Measurements from ENCODE around the gene GKN2. TPM values are rescaled to one million over a fixed set of nuclear protein-coding genes. Genes with fewer than 3 reads are reported as not detected.

The GKN2 gene
- total and polyA plus RNA-seq, 9 of the 15 experiments (the other 6 are each of a cell fraction or from before 2014, with no cell fraction given): not detected

DNA sequence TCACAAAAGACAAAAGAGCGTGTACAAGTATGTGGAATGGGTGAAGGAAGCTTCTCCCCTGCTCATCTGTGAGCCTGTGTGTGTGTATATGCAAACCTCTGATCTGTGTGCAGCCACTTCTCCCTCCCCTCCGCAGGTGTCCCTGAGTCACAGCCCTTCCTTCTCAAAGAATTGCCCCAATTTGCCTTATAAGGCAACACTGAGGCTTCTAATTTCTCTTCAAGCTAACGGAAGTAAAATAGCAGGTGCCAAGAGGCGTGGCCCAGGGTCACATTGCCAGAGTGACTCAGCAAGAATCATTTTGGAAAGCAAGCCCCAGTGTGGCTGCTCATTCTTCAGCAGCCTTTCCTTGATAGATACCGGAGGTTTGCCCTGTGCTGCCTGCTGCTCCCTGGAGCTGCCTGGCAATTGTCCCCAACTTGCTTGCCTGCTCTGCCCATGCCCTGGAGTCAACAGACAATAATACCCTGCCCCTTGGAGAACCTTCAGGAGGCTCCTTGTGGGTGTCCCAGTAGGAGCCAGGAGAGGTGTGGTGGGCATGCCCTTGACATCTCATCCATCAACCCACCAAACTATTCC lies 44.2 kb downstream of the GKN2 start (continued):
- TF ChIP-seq, protein P1, sequence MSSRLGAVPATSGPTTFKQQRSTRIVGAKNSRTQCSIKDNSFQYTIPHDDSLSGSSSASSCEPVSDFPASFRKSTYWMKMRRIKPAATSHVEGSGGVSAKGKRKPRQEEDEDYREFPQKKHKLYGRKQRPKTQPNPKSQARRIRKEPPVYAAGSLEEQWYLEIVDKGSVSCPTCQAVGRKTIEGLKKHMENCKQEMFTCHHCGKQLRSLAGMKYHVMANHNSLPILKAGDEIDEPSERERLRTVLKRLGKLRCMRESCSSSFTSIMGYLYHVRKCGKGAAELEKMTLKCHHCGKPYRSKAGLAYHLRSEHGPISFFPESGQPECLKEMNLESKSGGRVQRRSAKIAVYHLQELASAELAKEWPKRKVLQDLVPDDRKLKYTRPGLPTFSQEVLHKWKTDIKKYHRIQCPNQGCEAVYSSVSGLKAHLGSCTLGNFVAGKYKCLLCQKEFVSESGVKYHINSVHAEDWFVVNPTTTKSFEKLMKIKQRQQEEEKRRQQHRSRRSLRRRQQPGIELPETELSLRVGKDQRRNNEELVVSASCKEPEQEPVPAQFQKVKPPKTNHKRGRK (tag; IDR thresholded peaks at IDR 0.05): no peak
- TF ChIP-seq, protein P2, sequence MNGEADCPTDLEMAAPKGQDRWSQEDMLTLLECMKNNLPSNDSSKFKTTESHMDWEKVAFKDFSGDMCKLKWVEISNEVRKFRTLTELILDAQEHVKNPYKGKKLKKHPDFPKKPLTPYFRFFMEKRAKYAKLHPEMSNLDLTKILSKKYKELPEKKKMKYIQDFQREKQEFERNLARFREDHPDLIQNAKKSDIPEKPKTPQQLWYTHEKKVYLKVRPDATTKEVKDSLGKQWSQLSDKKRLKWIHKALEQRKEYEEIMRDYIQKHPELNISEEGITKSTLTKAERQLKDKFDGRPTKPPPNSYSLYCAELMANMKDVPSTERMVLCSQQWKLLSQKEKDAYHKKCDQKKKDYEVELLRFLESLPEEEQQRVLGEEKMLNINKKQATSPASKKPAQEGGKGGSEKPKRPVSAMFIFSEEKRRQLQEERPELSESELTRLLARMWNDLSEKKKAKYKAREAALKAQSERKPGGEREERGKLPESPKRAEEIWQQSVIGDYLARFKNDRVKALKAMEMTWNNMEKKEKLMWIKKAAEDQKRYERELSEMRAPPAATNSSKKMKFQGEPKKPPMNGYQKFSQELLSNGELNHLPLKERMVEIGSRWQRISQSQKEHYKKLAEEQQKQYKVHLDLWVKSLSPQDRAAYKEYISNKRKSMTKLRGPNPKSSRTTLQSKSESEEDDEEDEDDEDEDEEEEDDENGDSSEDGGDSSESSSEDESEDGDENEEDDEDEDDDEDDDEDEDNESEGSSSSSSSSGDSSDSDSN (IDR thresholded peaks at IDR 0.05; ENCODE audit: borderline replicate concordance in 1 of 2, low read depth in 2 of 2, low read length in 2 of 2): no peak
- TF ChIP-seq IFI16 (CRISPR knock-in tag; IDR thresholded peaks at IDR 0.05) (no peak), CTBP1 (IDR thresholded peaks at IDR 0.05; ENCODE audit: borderline replicate concordance) (peak; percentile 87), LARP7 (IDR thresholded peaks at IDR 0.05) (no peak), ZNF316 (IDR thresholded peaks at IDR 0.05) (peak; percentile 94), ZNF232 (CRISPR knock-in tag; IDR thresholded peaks at IDR 0.05) (no peak), EP300 (IDR thresholded peaks at IDR 0.05; ENCODE audit: low read length) (peak; percentile 82), KDM5B (IDR thresholded peaks at IDR 0.05; ENCODE audit: insufficient replicate concordance, low read depth, low read length) (no peak), TRIM28 (IDR thresholded peaks at IDR 0.05) (no peak), ZNF239 (CRISPR knock-in tag; IDR thresholded peaks at IDR 0.05) (no peak)
- TF ChIP-seq, protein P3, sequence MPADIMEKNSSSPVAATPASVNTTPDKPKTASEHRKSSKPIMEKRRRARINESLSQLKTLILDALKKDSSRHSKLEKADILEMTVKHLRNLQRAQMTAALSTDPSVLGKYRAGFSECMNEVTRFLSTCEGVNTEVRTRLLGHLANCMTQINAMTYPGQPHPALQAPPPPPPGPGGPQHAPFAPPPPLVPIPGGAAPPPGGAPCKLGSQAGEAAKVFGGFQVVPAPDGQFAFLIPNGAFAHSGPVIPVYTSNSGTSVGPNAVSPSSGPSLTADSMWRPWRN (IDR thresholded peaks at IDR 0.05; ENCODE audit: low read depth): no peak
- TF ChIP-seq, protein P4, sequence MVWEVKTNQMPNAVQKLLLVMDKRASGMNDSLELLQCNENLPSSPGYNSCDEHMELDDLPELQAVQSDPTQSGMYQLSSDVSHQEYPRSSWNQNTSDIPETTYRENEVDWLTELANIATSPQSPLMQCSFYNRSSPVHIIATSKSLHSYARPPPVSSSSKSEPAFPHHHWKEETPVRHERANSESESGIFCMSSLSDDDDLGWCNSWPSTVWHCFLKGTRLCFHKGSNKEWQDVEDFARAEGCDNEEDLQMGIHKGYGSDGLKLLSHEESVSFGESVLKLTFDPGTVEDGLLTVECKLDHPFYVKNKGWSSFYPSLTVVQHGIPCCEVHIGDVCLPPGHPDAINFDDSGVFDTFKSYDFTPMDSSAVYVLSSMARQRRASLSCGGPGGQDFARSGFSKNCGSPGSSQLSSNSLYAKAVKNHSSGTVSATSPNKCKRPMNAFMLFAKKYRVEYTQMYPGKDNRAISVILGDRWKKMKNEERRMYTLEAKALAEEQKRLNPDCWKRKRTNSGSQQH (CRISPR knock-in tag; IDR thresholded peaks at IDR 0.05): no peak
- TF ChIP-seq, protein P5, sequence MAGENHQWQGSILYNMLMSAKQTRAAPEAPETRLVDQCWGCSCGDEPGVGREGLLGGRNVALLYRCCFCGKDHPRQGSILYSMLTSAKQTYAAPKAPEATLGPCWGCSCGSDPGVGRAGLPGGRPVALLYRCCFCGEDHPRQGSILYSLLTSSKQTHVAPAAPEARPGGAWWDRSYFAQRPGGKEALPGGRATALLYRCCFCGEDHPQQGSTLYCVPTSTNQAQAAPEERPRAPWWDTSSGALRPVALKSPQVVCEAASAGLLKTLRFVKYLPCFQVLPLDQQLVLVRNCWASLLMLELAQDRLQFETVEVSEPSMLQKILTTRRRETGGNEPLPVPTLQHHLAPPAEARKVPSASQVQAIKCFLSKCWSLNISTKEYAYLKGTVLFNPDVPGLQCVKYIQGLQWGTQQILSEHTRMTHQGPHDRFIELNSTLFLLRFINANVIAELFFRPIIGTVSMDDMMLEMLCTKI (IDR thresholded peaks at IDR 0.05; ENCODE audit: partially characterized antibody): no peak
- TF ChIP-seq, protein P6, sequence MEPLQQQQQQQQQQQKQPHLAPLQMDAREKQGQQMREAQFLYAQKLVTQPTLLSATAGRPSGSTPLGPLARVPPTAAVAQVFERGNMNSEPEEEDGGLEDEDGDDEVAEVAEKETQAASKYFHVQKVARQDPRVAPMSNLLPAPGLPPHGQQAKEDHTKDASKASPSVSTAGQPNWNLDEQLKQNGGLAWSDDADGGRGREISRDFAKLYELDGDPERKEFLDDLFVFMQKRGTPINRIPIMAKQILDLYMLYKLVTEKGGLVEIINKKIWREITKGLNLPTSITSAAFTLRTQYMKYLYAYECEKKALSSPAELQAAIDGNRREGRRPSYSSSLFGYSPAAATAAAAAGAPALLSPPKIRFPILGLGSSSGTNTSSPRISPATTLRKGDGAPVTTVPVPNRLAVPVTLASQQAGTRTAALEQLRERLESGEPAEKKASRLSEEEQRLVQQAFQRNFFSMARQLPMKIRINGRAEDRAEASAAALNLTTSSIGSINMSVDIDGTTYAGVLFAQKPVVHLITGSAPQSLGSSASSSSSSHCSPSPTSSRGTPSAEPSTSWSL (CRISPR knock-in tag; IDR thresholded peaks at IDR 0.05; ENCODE audit: borderline replicate concordance): no peak
- TF ChIP-seq, protein P7, sequence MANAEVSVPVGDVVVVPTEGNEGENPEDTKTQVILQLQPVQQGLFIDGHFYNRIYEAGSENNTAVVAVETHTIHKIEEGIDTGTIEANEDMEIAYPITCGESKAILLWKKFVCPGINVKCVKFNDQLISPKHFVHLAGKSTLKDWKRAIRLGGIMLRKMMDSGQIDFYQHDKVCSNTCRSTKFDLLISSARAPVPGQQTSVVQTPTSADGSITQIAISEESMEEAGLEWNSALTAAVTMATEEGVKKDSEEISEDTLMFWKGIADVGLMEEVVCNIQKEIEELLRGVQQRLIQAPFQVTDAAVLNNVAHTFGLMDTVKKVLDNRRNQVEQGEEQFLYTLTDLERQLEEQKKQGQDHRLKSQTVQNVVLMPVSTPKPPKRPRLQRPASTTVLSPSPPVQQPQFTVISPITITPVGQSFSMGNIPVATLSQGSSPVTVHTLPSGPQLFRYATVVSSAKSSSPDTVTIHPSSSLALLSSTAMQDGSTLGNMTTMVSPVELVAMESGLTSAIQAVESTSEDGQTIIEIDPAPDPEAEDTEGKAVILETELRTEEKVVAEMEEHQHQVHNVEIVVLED (CRISPR knock-in tag; IDR thresholded peaks at IDR 0.05): no peak

Data from K562 (cell line).